Omental fat pad (tissue), 4 donors: ENCODE data around the gene GPR176. TPM values are rescaled to one million over a fixed set of nuclear protein-coding genes. Genes with fewer than 3 reads are reported as not detected.

Experiments
- ATAC-seq: fragments of 150-250 bp; one replicate; pipeline ENCODE4 v1.9.1; 2016; ENCODE audit warnings: mild to moderate bottlenecking, moderate library complexity; ENCODE audit not compliant: low FRiP score
- DNase-seq: peaks from one replicate; pipeline ENCODE4 v3.0.0-alpha.2; 2019; ENCODE audit warnings: low spot score
- total RNA-seq, 4 donors: library from RNA; depleted of rRNA; stranded (reverse); fragments of >200 nt; gene quantifications; one replicate each; pipeline ENCODE4 v1.1.0, GENCODE V29; 2016
- TF ChIP-seq, protein P1 (sequence below), 3 donors: fragments of 450-650 bp; IDR thresholded peaks; one replicate each; pipeline ENCODE4 v1.5.1; 2016 to 2017; ENCODE audit warnings: antibody characterized with exemption in 3 of 3, mild to moderate bottlenecking in 3 of 3, moderate library complexity in 2 of 3

Gene GPR176
- total RNA-seq, 4 donors from 2014 or later = 5.6 to 23.9 (median 11.7) TPM

DNA sequence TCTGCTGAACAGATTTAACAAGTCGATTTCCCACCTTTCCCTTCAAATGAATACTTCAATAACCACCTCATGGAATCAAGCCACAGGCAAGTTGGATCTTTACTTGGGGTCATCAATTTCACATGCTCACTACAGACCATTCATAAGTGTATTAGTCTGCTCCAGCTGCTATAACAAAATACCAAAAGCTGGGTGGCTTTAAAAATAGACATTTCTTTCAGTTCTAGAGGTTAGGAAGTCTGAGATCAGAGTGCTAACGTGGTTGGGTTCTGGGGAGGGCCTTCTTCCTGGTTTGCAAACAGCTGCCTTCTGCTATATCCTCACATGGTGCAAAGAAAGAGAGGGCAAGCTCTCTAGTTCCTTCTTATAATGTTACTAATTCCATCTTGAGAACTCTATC, 5.1 kb downstream of the GPR176 start:
- no peak for DNase-seq
- ATAC-seq = no peak
- TF ChIP-seq, protein P1, sequence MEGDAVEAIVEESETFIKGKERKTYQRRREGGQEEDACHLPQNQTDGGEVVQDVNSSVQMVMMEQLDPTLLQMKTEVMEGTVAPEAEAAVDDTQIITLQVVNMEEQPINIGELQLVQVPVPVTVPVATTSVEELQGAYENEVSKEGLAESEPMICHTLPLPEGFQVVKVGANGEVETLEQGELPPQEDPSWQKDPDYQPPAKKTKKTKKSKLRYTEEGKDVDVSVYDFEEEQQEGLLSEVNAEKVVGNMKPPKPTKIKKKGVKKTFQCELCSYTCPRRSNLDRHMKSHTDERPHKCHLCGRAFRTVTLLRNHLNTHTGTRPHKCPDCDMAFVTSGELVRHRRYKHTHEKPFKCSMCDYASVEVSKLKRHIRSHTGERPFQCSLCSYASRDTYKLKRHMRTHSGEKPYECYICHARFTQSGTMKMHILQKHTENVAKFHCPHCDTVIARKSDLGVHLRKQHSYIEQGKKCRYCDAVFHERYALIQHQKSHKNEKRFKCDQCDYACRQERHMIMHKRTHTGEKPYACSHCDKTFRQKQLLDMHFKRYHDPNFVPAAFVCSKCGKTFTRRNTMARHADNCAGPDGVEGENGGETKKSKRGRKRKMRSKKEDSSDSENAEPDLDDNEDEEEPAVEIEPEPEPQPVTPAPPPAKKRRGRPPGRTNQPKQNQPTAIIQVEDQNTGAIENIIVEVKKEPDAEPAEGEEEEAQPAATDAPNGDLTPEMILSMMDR (IDR thresholded peaks at IDR 0.05) = no peak

DNA sequence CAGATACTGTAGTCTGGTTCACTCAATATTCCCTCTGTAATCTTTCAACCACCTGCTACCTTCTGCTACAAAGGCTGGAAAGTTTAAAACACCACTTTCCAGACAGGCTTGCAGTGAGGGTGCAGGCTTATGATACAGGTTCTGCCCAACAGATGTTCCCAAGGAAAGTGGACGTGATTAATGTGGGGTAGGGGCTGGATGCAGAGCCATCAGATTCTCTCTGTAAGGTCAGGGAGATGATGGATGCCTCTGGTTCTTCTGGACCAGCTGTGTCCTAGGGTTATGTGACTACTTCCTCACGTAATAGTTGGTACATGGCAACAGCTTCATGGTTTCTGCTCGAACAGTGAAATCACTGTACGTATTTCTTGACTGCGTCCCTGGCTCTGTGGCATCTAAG, 11.1 kb downstream of the GPR176 start:
- TF ChIP-seq, protein P1 (IDR thresholded peaks at IDR 0.05) = no peak
- no peak for ATAC-seq
- no peak for DNase-seq

DNA sequence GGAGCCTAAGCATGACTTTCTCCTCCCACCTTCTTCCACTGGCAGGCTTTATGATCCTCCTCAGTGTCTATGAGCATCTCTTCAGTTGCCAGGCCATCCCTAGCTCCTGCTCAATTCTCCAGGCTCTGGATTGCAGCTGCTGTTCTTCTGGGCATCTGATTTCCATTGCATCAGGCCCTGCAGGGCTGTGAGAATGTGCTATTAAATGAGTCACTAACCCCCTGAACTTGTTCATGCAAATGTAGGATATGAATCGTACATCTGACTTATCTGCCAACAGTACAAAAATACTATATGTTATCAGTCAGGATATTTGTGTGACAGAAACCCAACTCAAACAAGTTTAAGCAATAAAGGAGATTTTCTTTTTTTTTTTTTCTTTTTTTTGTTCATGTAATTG, 11.9 kb downstream of the GPR176 start:
- DNase-seq = no peak
- TF ChIP-seq, protein P1 (IDR thresholded peaks at IDR 0.05) = no peak
- peak; percentile 54 for ATAC-seq

DNA sequence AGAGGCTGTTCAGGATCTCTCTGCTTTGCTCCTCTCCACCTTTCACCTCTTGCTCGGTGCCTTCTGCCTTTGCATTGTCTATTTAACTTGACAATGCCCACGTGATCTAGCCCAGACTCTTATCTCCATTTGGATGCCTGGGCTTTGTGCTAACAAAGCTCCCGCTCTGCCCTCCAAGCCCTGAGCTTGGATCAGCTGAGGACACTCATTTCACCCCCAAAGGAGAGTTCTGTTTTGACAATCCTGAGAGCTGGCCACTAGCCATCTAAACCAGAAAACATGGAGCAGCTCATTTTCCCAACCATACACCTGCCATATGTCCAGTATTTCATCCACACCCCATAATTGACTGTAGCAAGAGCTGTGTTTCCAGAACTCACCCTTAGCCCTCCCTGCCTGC, 12.8 kb downstream of the GPR176 start:
- no peak for ATAC-seq
- DNase-seq = no peak
- TF ChIP-seq, protein P1 (IDR thresholded peaks at IDR 0.05) = no peak

DNA sequence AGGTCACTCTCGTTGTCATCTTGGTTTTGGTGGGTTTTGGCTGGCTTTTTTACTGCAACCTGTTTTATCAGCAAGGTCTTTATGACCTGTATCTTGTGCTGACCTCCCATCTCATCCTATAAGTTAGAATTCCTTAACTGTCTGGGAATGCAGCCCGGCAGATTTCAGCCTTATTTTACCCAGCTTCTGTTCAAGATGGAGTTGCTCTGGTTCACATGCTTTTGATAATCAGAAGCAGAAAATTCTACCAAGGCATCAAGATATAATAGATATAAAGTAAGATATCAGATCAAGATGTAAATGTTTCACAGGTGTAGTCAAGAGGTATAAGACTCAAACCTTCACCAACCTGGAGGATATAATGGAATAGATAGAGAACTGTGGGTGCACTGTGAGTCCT, 16.0 kb downstream of the GPR176 start:
- DNase-seq (no peak), ATAC-seq (no peak)

DNA sequence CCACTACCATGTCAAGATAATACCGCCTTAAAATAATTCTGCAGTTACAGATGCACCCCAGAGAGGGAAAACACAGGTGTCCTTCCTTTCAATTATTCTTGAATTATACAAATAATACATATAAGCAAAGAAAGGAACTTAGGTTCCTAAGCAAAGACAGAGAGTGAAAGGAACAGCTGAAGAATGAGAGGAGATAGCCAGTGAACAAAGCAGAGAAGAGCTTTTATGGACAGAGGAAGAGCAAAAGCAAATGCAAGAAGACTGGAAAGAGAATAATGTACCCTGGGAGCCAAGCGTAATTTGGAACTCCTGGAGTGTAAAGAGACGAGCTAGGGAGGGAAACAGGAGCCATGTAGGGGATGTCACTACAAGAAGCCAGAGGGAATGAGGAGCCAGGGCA, 21.7 kb downstream of the GPR176 start:
- ATAC-seq (no peak), DNase-seq (no peak)
- TF ChIP-seq, protein P1 (IDR thresholded peaks at IDR 0.05) = no peak

More for the DNA sequence above, 16.0 kb downstream of the GPR176 start:
- TF ChIP-seq, protein P1 (IDR thresholded peaks at IDR 0.05) = no peak

DNA sequence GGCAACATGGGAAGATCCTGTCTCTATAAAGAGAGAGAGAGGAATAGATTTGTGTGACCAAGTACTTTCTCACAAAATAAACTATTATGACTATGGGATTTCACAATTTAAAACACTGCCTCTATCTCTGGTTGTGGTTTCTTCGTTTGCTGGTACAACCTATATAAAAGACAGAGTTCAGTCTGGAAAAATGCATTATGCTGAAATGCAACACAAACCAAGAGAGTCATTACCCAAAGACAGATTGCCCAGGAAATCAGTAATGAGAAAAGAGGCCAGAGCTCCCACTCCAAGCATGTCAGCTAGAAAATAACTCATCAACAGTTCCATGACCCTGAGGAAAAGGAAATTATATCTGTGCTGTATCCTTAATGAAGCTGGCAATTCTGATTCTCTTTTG, 23.2 kb downstream of the GPR176 start:
- ATAC-seq = no peak
- no peak for DNase-seq
- TF ChIP-seq, protein P1 (IDR thresholded peaks at IDR 0.05) = no peak
